Measurements from ENCODE around the gene TIAM2. TPM values are rescaled to one million over a fixed set of nuclear protein-coding genes. Genes with fewer than 3 reads are reported as not detected.
"Not testable (repeated sequence)": the region's sequence is repeated elsewhere in the genome, so short reads cannot be mapped to it uniquely, and the experiment has no call there.

The TIAM2 gene
- total and polyA plus RNA-seq, 2 experiments from 2014 or later, result 14.2 to 24.4 TPM

- Mint-ChIP-seq H3K27me3 (ENCODE audit: insufficient read depth, low read depth, poor library complexity) (peaks cover 1% of the 10 kb centered on the region), H3K4me3 (no peak overlapping the region), H3K36me3 (ENCODE audit: low read depth) (peaks cover 13% of the 10 kb centered on the region; the same call in 2 of the 3 replicates), H3K4me1 (peaks cover 12% of the 10 kb centered on the region), H3K27ac (no peak overlapping the region), H3K9me3 (no peaks in the 10 kb centered on the region)
- H3K27me3 ChIP-seq (ENCODE audit: insufficient read depth), result no peaks in the 10 kb centered on the region
- no peaks in the 10 kb centered on the region for H4K20me1 ChIP-seq (replicated peaks; ENCODE audit: insufficient read depth)
- no peak overlapping the region for H3K4me3 ChIP-seq
- H3K4me1 ChIP-seq (ENCODE audit: insufficient read depth), result peaks cover 17% of the 10 kb centered on the region
- H3K9me2 ChIP-seq (ENCODE audit: insufficient read depth), result no peaks in the 10 kb centered on the region
- 0 out of 2 replicates have a peak overlapping the region, but pooled peaks have one; percentile 77 for H3K27ac ChIP-seq (ENCODE audit: low read depth)
- no peaks in the 10 kb centered on the region for H3K79me2 ChIP-seq (replicated peaks; ENCODE audit: insufficient read depth)
- H3K4me2 ChIP-seq, result no peak overlapping the region
- peaks cover 6% of the 10 kb centered on the region for H3K36me3 ChIP-seq (ENCODE audit: insufficient read depth)
- no peak for DNase-seq (ENCODE audit: low spot score)
- no peak overlapping the region for H2AFZ ChIP-seq
- H3F3A ChIP-seq (replicated peaks; ENCODE audit: low read depth), result no peaks in the 10 kb centered on the region; the same call in 1 of the 2 replicates
- ATAC-seq, result no peak
- TF ChIP-seq CREB1 (CRISPR knock-in tag; IDR thresholded peaks at IDR 0.05; ENCODE audit: low read depth), result no peak
- no peak for TF ChIP-seq STAT1 (IDR thresholded peaks at IDR 0.05; ENCODE audit: unreplicated experiment)
- TF ChIP-seq ETS1 (IDR thresholded peaks at IDR 0.05), result no peak
These were observed 187.0 kb downstream of the TIAM2 start for GRCh38 chr6:155182103-155182502.

GRCh38 chr6:155183095-155183494 is 188.0 kb downstream of the TIAM2 start:
- ATAC-seq (no peak), DNase-seq (ENCODE audit: low spot score) (no peak)
- Histone ChIP-seq H3F3A (replicated peaks; ENCODE audit: low read depth) (no peaks in the 10 kb centered on the region; the same call in 1 of the 2 replicates), H3K27ac (ENCODE audit: low read depth) (peak overlapping the region; percentile 77; the same call in 1 of the 2 replicates), H2AFZ (no peak overlapping the region), H3K9me2 (ENCODE audit: insufficient read depth) (no peaks in the 10 kb centered on the region), H3K36me3 (ENCODE audit: insufficient read depth) (peaks cover 6% of the 10 kb centered on the region), H3K4me3 (no peak overlapping the region), H3K27me3 (ENCODE audit: insufficient read depth) (no peaks in the 10 kb centered on the region), H3K79me2 (replicated peaks; ENCODE audit: insufficient read depth) (no peaks in the 10 kb centered on the region), H4K20me1 (replicated peaks; ENCODE audit: insufficient read depth) (no peaks in the 10 kb centered on the region), H3K4me1 (ENCODE audit: insufficient read depth) (peaks cover 24% of the 10 kb centered on the region), H3K4me2 (no peak overlapping the region)
- H3K9me3 Mint-ChIP-seq, result no peaks in the 10 kb centered on the region
- no peak overlapping the region; the same call in 1 of the 2 replicates for H3K27ac Mint-ChIP-seq
- peaks cover 20% of the 10 kb centered on the region for H3K4me1 Mint-ChIP-seq
- H3K27me3 Mint-ChIP-seq (ENCODE audit: insufficient read depth, low read depth, poor library complexity), result peaks cover 5% of the 10 kb centered on the region
- no peak overlapping the region for H3K4me3 Mint-ChIP-seq
- TF ChIP-seq EZH2phosphoT487 (IDR thresholded peaks at IDR 0.05; ENCODE audit: unreplicated experiment), result no peak
- TF ChIP-seq ZNF331 (CRISPR knock-in tag; IDR thresholded peaks at IDR 0.05; ENCODE audit: low read depth), result no peak
- TF ChIP-seq ZNF462 (CRISPR knock-in tag; IDR thresholded peaks at IDR 0.05), result no peak
- TF ChIP-seq POLR2AphosphoS5 (IDR thresholded peaks at IDR 0.05; ENCODE audit: low read depth), result no peak
- no peak for TF ChIP-seq NANOG (IDR thresholded peaks at IDR 0.05; ENCODE audit: borderline replicate concordance)
- TF ChIP-seq JUNB (IDR thresholded peaks at IDR 0.05; ENCODE audit: unreplicated experiment), result no peak
- H3K36me3 Mint-ChIP-seq (ENCODE audit: low read depth), result peaks cover 13% of the 10 kb centered on the region; the same call in 2 of the 3 replicates

GRCh38 chr6:155185041-155185440 is 189.9 kb downstream of the TIAM2 start:
- peaks cover 27% of the 10 kb centered on the region for H3K4me1 Mint-ChIP-seq
- not testable (repeated sequence) for H3K27ac ChIP-seq (ENCODE audit: low read depth); H3K27me3 ChIP-seq (ENCODE audit: insufficient read depth); H3K4me3 ChIP-seq; H3K27me3 Mint-ChIP-seq (ENCODE audit: insufficient read depth, low read depth, poor library complexity); H3K9me3 Mint-ChIP-seq; H3K9me2 ChIP-seq (ENCODE audit: insufficient read depth); H3K79me2 ChIP-seq (replicated peaks; ENCODE audit: insufficient read depth); H3F3A ChIP-seq (replicated peaks; ENCODE audit: low read depth); H3K36me3 Mint-ChIP-seq (ENCODE audit: low read depth); H3K4me3 Mint-ChIP-seq; DNase-seq (ENCODE audit: low spot score); H2AFZ ChIP-seq; H3K36me3 ChIP-seq (ENCODE audit: insufficient read depth); H3K27ac Mint-ChIP-seq; ATAC-seq; H4K20me1 ChIP-seq (replicated peaks; ENCODE audit: insufficient read depth); H3K4me2 ChIP-seq
- H3K4me1 ChIP-seq (ENCODE audit: insufficient read depth), result peaks cover 32% of the 10 kb centered on the region
